Anterior cingulate cortex (tissue), 58 donors: Measurements from ENCODE around the gene MYB.

Experiments used
- DNase-seq, 58 donors: peaks; one replicate each; lab custom pipeline; 2025; lab: John Stamatoyannopoulos, UW

Gene MYB

DNA sequence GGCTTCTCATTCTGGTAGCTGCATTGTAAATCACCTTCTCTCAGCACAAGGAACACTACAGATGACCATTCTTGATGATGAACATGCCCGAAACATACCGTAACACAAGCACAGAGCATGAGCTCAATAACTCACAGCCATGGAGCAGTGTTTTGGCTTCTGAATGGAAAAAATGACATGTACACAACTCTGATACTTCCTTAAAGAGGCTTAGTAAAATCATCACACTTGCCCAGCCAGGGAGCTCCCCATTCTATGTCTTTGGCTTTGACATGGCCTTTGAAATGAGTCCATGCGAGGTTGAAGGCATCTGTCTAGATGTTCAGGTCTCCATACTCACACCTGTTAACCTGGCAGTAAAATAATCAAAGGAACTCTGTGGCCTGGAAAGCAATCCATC, 87.6 kb downstream of the MYB start:
- no peak for DNase-seq
